Right kidney (tissue), 1 donor: Measurements from ENCODE around the gene MXI1.

Experiments used
- DNase-seq: peaks from one replicate; pipeline ENCODE4 v3.0.0-alpha.2; 2016

The MXI1 gene

DNA sequence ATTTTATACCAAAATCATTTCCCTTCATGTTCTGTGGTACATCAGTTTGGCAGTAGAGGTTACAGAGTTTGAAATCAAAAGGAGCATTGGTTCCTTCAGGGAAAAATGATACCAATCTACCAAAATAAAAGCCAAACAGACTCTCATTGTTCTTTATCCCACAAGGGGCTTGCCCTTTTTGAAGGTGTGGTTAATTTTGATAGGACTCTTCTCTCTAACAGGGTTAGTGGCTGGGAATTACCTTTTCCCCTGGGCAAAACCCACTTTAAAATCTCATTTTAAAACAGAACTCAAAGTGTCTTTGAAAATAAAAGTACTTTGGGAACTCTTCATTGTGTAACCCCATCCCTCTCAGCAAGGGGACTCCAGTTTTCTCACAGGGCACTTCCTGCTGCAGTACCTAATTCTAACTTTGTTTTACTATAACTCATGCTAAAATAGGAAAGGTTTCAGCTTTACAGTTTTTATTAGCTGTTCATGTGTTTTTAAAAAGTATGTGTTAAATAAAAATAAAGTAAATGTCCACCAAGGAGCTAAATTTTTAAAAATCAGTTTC is 66.7 kb downstream of the MXI1 start:
- DNase-seq, result no peak

DNA sequence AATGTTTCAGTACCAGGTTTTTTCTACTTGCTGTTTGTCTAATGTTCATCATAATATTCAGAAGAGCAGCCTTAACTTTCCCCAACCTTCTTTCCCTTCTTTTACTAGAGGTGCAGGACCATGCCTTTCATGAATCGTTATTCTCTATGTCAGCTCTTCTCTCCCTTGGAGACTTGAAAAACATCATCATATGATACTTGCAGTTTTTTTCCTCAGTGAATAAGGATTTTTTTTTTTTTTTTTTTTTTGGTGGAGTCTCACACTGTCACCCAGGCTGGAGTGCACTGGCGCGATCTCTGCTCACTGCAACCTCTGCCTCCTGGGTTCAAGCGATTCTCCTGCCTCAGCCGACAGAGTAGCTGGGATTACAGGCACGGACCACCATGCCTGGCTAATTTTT is 67.2 kb downstream of the MXI1 start:
- no peak for DNase-seq

- no peak for DNase-seq
Observed at GRCh38 chr10:110275128-110275729, 67.8 kb downstream of the MXI1 start.

DNA sequence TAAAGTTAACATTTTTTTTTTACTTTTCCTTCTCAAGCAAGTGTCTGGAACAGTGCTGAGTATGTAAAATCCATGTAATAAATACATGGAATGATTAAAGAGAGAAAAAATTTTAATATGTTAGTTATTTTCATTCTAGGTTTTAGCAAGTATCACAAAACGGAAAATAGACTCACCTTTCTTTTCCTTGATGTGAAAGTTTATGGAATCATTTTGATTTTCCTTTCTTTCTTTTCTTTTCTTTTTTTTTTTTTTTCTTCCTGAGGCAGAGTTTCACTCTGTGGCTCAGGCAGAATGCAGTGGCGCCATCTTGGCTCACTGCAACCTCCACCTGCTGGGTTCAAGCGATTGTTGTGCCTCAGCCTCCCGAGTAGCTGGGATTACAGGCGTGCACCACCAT is 69.2 kb downstream of the MXI1 start:
- DNase-seq, result no peak

GRCh38 chr10:110277591-110277990 is 70.2 kb downstream of the MXI1 start:
- no peak for DNase-seq

- DNase-seq, result no peak
Observed at GRCh38 chr10:110278562-110279406, 71.4 kb downstream of the MXI1 start.

DNA sequence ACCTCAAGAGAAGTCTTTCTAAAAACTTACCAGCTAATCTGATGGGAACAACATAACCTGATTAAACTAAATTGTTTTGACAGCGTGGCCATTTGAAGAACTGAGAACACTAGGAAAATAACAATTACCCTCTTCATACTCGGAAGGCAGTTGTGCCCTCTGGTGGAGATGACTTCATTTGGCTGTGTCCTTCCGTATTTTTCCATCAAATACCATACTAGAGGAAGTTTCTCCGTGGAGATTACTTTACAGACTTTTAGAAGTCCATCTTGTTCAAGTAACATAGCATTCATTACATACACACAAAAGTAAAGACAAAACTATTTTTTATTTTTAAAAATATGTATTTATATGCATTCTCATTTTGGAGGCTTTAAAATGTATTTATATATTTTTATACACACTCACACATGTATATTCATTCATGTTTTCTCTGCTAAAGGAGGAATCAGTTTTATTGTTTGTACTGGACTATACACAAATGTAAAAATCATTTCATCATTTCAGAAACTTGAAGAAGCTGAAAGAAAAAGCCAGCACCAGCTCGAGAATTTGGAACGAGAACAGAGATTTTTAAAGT is 72.1 kb downstream of the MXI1 start:
- DNase-seq, result no peak

- no peak for DNase-seq
Observed at GRCh38 chr10:110284262-110284661, 76.9 kb downstream of the MXI1 start.

- DNase-seq, result no peak
Observed at GRCh38 chr10:110285501-110285900, 78.1 kb downstream of the MXI1 start.

DNA sequence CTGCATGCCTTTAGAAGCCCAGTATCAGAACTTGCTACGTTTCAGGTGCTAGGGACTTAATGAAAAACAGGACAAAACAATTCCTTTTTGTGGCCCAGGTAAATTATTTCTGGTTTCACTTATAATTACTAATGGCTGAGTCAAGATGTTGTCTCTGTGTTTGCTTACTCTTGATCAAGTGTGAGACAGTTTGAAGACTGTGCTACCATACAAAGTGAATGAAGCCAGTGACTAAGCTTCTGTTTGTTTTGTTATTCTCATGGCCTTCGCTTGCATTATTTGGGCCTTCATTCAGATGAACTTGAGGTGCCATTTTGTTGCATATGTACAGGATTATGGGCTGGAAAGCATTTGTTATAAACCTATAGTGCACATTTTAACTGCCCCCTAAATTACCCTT is 79.4 kb downstream of the MXI1 start:
- no peak for DNase-seq

DNA sequence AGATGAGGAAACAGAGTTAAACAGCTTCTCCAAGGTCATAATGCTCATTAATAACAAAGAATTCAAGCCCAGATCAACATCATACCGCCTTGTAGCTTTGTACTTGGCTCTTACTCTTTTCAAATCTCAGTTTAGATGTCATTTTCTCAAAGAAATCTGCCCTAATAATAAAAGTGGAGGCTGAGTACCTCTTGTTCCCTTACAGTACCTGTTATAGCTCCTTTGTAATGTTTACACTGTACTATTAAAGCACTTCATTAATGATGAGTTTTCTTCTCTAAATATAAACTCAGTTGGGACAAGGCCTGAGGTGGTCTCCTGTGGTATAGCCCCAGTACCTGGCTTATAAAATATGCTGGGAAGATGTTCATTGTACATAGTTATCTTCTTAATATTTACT is 89.6 kb downstream of the MXI1 start:
- DNase-seq, result no peak

DNA sequence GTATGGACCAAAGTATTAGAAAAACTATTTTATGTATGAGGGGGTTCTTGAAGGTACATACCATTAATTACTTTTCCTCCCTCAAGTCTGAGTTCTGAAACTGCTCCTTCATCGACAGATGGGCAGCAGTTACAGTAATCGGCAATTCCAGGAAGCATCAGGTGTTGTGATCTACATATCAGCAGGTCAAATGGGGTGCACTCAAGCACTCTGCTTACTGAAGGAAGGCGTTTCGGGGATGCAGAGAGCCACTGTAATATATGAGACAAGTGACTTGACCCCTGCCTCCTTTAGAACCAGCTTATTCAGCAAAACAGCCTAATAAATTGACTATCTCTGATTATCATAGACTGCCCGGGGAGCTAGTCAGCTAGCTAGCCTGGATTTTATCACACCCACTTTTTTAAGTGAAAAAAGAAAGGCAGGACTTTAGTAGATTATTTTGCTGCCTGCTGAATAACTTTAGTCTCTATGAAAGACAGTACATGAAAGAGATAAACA is 93.1 kb downstream of the MXI1 start:
- DNase-seq, result no peak

- no peak for DNase-seq
Observed at GRCh38 chr10:110303681-110304080, 96.3 kb downstream of the MXI1 start.

DNA sequence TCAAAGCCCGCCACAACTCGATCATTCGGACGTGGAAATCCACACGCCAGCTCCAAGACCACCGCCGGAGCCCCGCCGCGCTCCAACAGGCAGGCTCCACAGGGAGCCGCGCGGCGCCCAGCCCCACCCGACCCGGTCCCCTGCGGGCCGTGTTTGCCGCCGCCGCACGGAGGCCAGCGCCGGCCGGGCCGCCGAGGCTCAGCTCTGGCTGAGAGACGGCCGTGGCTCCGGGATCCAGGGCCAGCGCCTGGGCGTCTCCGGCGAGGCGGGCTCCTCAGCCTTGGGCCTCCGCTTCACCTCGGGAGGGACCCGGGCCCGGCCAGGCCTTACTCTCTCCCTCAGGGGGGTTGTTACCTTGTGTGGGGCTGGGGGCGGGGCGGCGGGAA is 97.0 kb downstream of the MXI1 start:
- no peak for DNase-seq

GRCh38 chr10:110304780-110305421 is 97.5 kb downstream of the MXI1 start, which contains the start of gene SMNDC1:
SMNDC1 (minus strand) TSS chr10:110304920; CDS start chr10:110303587, 1,333 bp downstream.
- peak; percentile 90 for DNase-seq

- DNase-seq, result peak; percentile 35
Observed at GRCh38 chr10:110305767-110306451, 98.5 kb downstream of the MXI1 start.

- no peak for DNase-seq
Observed at GRCh38 chr10:110306452-110306768, 99.0 kb downstream of the MXI1 start.

DNA sequence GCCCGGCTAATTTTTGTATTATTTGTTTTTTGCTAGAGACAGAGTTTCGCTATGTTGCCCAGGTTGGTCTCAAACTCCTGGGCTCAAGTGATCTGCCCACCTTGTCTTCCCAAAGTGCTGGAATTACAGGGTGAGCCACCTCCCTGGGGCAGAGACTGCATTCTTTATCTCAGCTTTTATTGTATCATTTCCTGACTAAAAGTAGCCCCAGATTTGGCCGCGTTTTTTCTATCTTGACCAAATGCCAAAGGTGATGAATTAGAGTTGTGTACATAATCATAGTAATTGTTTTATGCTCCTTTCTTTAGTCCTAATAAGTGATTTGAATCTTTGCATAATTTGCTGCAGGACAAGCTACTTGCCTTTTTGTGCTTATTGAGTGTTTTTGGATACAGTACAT is 100.4 kb downstream of the MXI1 start:
- no peak for DNase-seq

DNA sequence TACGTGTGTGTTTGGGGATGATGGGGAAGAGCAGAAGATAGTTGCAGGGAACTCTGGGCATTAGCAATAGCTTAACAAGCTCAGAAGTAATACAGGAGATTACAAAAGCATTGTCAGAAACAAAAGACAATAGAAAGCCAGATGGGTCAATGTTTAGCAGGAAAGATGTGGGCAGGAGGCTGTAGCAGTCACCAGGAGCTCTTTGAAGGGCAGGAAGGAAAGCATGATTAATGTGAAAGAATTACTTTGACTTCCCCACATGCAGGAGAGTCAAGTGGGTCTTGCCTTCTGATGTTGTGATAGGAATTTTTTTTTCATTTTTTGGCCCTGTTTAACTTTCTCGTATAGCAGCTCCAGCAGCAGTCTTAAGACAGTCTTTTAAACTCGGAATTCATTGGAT is 103.3 kb downstream of the MXI1 start:
- no peak for DNase-seq

GRCh38 chr10:110311357-110311949 is 104.0 kb downstream of the MXI1 start:
- DNase-seq, result peak; percentile 30

GRCh38 chr10:110312206-110312605 is 104.8 kb downstream of the MXI1 start:
- DNase-seq, result no peak

- DNase-seq, result no peak
Observed at GRCh38 chr10:110313674-110314073, 106.3 kb downstream of the MXI1 start.
